Measurements from ENCODE around the gene ELN. TPM values are rescaled to one million over a fixed set of nuclear protein-coding genes. Genes with fewer than 3 reads are reported as not detected.

The ELN gene
- total RNA-seq, 1 donor from 2014 or later = 83.3 TPM

DNA sequence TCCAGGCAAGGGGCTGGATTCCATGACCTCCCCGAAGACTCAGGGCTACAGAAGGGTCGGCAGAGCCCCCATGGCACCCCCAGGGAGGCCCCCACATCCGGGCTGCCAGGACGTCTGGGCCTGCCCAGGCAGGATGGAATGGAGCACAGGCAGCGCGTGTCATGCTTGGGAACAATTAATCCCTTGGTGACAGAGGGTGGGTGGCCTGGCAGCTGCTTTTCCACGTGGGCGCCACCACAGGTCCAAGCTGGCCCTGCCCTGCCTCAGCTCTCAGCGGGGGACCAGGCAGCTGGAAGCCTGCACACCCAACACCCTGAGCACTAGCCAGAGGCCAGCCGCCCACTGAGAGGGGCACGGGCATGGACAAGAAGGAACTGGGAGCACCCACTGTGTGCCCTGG is 11.4 kb downstream of the ELN start:
- TF ChIP-seq, protein P1, sequence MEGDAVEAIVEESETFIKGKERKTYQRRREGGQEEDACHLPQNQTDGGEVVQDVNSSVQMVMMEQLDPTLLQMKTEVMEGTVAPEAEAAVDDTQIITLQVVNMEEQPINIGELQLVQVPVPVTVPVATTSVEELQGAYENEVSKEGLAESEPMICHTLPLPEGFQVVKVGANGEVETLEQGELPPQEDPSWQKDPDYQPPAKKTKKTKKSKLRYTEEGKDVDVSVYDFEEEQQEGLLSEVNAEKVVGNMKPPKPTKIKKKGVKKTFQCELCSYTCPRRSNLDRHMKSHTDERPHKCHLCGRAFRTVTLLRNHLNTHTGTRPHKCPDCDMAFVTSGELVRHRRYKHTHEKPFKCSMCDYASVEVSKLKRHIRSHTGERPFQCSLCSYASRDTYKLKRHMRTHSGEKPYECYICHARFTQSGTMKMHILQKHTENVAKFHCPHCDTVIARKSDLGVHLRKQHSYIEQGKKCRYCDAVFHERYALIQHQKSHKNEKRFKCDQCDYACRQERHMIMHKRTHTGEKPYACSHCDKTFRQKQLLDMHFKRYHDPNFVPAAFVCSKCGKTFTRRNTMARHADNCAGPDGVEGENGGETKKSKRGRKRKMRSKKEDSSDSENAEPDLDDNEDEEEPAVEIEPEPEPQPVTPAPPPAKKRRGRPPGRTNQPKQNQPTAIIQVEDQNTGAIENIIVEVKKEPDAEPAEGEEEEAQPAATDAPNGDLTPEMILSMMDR (IDR thresholded peaks at IDR 0.05) = no peak
- ATAC-seq = no peak
- no peak for DNase-seq
- Histone ChIP-seq H3K27me3 (ENCODE audit: low read depth) (no peaks in the 10 kb centered on the region), H3K4me1 (peaks cover 10% of the 10 kb centered on the region), H3K9me3 (no peaks in the 10 kb centered on the region), H3K4me3 (no peak overlapping the region), H3K27ac (peak overlapping the region; percentile 18), H3K36me3 (peaks cover 61% of the 10 kb centered on the region)
- intact Hi-C loops (cut with DNase I) = no loop called here

DNA sequence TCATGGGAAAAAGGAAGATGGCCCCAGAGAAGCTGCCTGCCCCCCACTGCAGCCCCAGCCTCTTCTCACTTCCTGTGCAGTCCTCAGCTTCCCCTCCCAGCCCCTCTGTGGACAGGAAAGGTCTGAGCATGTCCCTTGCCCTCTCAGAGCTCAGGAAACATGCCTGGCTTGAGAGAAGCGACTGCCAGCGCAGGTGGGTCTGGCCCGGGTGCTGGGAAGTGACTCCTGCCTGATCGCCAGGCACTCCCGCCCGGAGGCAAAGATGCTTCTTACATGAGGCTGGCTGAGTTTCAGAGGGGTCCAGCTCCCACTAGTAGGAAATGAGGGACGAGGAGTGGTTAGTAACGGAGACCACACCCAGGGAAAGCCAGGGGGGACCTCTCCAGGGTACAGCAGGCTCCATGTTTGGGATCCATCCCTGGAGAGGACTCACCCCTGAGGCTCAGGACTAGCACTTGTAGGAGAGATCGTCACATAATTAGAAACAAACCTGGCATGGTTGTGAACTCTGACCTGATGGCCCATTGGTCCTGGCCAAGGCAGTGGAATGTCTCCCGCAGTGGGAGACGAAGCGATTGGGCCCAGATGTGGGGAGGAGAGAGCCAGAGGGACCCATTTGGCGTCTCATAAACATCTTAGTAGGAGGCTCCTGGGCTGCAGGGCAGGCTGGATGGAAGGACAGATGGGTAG is 12.3 kb downstream of the ELN start:
- DNase-seq = no peak

DNA sequence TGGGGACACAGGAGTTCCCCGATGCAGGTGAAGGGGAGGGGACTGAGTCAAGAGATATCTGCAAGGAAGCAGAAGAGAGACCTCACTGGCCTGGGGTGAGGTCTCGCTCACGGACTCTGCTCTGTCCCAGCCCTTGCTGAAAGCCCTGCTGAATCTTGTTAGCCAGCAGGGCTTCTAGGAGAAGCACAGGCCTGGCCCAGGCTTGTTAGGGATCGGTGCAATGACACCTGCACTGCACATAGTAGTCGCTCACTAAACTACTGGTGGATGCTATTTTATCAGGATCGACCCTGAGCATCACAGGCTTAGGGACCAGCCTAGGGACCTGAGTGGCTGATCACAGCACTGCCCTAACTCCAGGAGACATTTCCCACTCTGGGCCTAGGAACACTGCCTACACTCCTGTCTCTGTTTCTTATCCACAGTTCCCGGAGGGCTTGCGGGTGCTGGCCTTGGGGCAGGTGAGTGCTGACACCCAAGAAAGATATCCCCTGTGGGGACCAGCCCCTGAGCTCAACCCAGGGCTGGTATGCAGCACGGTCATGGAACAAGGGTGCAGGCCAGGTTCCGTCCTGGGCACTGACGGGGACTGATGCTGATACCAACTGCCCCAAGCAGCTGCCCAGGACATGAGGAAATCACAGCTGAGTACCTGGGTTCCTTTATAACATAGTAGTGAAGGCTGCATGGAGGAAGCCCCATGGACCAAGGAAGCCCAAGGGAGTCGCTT is 13.0 kb downstream of the ELN start:
- intact Hi-C loops (cut with DNase I) = no loop called here
- Histone ChIP-seq H3K4me1 (peaks cover 4% of the 10 kb centered on the region), H3K4me3 (no peak overlapping the region), H3K27ac (no peak overlapping the region), H3K9me3 (no peaks in the 10 kb centered on the region), H3K36me3 (peaks cover 61% of the 10 kb centered on the region), H3K27me3 (ENCODE audit: low read depth) (no peaks in the 10 kb centered on the region)
- DNase-seq = no peak
- no peak for ATAC-seq
- TF ChIP-seq, protein P1 (IDR thresholded peaks at IDR 0.05) = no peak

More for the DNA sequence above, 12.3 kb downstream of the ELN start:
- Histone ChIP-seq H3K4me1 (peaks cover 4% of the 10 kb centered on the region), H3K36me3 (peaks cover 64% of the 10 kb centered on the region), H3K4me3 (no peak overlapping the region), H3K27me3 (ENCODE audit: low read depth) (no peaks in the 10 kb centered on the region), H3K27ac (peak overlapping the region; percentile 18), H3K9me3 (no peaks in the 10 kb centered on the region)
- intact Hi-C loops (cut with DNase I) = no loop called here
- TF ChIP-seq, protein P1 (IDR thresholded peaks at IDR 0.05) = no peak
- peak in 1 of 2 donors; percentile 12 for ATAC-seq

DNA sequence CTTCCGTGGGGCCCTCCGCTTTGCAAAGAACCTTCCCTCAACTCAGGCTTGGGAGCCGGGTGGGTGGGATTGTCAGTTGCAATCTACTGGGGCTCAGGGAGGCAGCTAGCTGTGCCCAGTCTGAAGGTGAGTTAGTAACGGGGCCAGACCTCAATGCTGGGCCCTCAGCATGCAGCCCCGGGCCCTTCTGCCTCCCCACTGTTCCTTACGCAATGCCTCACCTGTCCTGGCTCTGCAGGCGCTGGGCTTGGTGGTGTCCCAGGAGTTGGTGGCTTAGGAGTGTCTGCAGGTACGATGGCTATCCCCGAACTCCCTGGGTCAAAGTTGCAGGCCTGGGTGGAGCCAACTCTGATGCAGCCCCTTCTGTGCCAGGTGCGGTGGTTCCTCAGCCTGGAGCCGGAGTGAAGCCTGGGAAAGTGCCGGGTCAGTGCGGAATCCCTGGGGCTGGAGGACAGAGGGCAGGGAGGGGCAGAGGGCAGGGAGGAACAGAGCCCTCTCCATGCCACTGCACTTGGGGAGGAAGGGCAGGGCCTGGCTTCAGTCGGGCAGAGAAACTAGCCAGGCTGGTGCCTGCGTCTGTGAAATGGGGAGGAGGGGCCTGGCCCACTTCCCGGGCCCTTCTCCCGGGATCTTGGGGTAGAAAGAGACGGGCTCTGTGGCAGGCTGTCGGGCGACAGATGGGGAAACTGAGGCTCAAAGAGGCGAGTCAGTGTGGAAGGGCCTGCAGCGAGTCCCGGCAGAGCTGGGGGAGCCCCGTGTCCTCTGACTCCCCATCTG is 15.0 kb downstream of the ELN start:
- intact Hi-C loops (cut with DNase I) = no loop called here
- peaks cover 3% of the 10 kb centered on the region for H3K4me1 ChIP-seq
- TF ChIP-seq, protein P1 (IDR thresholded peaks at IDR 0.05) = no peak
- H3K27ac ChIP-seq = no peak overlapping the region
- ATAC-seq (peak; percentile 31 to 38), DNase-seq (no peak)
- H3K36me3 ChIP-seq = peaks cover 66% of the 10 kb centered on the region
- H3K27me3 ChIP-seq (ENCODE audit: low read depth) = no peaks in the 10 kb centered on the region
- no peak overlapping the region for H3K4me3 ChIP-seq
- H3K9me3 ChIP-seq = no peaks in the 10 kb centered on the region

DNA sequence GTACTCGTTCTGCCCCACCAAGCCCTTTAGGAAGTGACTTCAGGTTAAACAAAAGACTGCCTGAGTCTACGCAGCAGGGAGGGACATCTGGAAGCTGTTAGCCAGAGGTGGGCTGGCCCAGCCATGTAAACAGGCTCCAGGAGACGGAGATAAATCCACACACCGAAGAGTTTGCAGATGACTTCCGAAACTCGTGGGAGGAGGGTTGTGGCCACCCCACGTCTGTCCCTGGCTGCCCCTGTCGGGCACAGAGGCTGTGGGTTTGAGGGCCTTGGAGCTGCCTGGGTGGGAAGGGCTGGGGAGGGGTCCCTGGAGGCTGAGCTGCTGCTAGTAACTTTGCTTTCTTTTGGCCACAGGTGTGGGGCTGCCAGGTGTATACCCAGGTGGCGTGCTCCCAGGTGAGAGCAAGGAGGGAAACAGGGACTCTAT is 15.6 kb downstream of the ELN start:
- no peaks in the 10 kb centered on the region for H3K27me3 ChIP-seq (ENCODE audit: low read depth)
- H3K9me3 ChIP-seq = no peaks in the 10 kb centered on the region
- ATAC-seq = no peak
- no peak for DNase-seq
- H3K4me3 ChIP-seq = no peak overlapping the region
- no peaks in the 10 kb centered on the region for H3K4me1 ChIP-seq
- TF ChIP-seq, protein P1 (IDR thresholded peaks at IDR 0.05) = no peak
- peaks cover 69% of the 10 kb centered on the region for H3K36me3 ChIP-seq
- no peak overlapping the region for H3K27ac ChIP-seq
- intact Hi-C loops (cut with DNase I) = no loop called here
